Gastroesophageal sphincter (tissue), 4 donors: ENCODE measurements around the gene CIRBP. TPM values are rescaled to one million over a fixed set of nuclear protein-coding genes. Genes with fewer than 3 reads are reported as not detected.

Source experiments
- ATAC-seq: fragments of 150-250 bp; one replicate; pipeline ENCODE4 v1.9.1; 2016; ENCODE audit warnings: mild to moderate bottlenecking, moderate library complexity
- H3K27ac ChIP-seq, 4 donors: fragments of 200-600 bp; sonication (generic) in 3 of 4; 1 replicate in 3 of 4; 2 replicates in 1 of 4; pipeline ENCODE4 v1.5.1; 2016 to 2019
- H3K27me3 ChIP-seq: fragments of 200-600 bp; sonication (generic); one replicate; pipeline ENCODE4 v1.5.1; 2019
- H3K36me3 ChIP-seq, 2 donors: fragments of 200-600 bp; sonication (generic); one replicate each; pipeline ENCODE4 v1.5.1; 2019; ENCODE audit warnings: control low read depth in 1 of 2
- H3K4me1 ChIP-seq, 3 donors: fragments of 200-600 bp; sonication (generic); 1 replicate in 2 of 3; 2 replicates in 1 of 3; pipeline ENCODE4 v1.5.1; 2016 to 2019; ENCODE audit warnings: control low read depth in 2 of 3
- H3K4me3 ChIP-seq, 2 donors: fragments of 200-600 bp; sonication (generic); one replicate each; pipeline ENCODE4 v1.5.1; 2019; ENCODE audit warnings: mild to moderate bottlenecking in 1 of 2, moderate library complexity in 1 of 2
- H3K9me3 ChIP-seq, 3 donors: fragments of 200-600 bp; sonication (generic); one replicate each; pipeline ENCODE4 v1.5.1; 2017 to 2019; ENCODE audit warnings: control low read depth in 2 of 3
- CTCF ChIP-seq, 4 experiments: fragments of 200-600 bp in 2 of 4; fragments of 450-650 bp in 2 of 4; sonication (generic) in 1 of 4; IDR thresholded peaks; one replicate each; pipeline ENCODE4 v1.5.1; 2017 to 2019; ENCODE audit warnings: antibody characterized with exemption in 4 of 4, mild to moderate bottlenecking in 2 of 4, moderate library complexity in 2 of 4
- EP300 ChIP-seq: sonication (generic); formaldehyde crosslinking; IDR thresholded peaks from one replicate; pipeline ENCODE4 v1.6.1; 2017; ENCODE audit warnings: antibody characterized with exemption, mild to moderate bottlenecking
- POLR2A ChIP-seq, 2 donors: fragments of 450-650 bp; IDR thresholded peaks; one replicate each; pipeline ENCODE4 v1.6.1; 2017; ENCODE audit warnings: antibody characterized with exemption in 2 of 2, mild to moderate bottlenecking in 2 of 2, moderate library complexity in 1 of 2
- POLR2AphosphoS5 ChIP-seq: sonication (generic); formaldehyde crosslinking; IDR thresholded peaks from one replicate; pipeline ENCODE4 v1.6.1; 2017; ENCODE audit warnings: antibody characterized with exemption
- WGBS, 2 donors: methylation state at CpG; one replicate each; pipeline ENCODE4 v1.1.5; 2018; ENCODE audit warnings: low coverage in 1 of 2; 5-methylcytosine and 5-hydroxymethylcytosine counted together
- total RNA-seq, 4 donors: library from RNA; depleted of rRNA; stranded (reverse); fragments of >200 nt; gene quantifications; one replicate each; pipeline ENCODE4 v1.1.0, GENCODE V29; 2016

CIRBP gene
- total RNA-seq, 4 donors from 2014 or later = 350 to 708 (median 559) TPM

- Histone ChIP-seq H3K4me1 (peaks cover 8 to 90% (median 57%) of the 10 kb centered on the region in 3 donors), H3K36me3 (no peaks in the 10 kb centered on the region), H3K27me3 (peaks cover 14% of the 10 kb centered on the region), H3K9me3 (no peaks in the 10 kb centered on the region), H3K4me3 (peak overlapping the region in 1 of 2 donors; percentile 97), H3K27ac (peak overlapping the region; percentile 78 to 100 (median 95))
- TF ChIP-seq EP300 (no peak), POLR2AphosphoS5 (no peak), POLR2A (IDR thresholded peaks at IDR 0.05) (no peak), CTCF (IDR thresholded peaks at IDR 0.05) (no peak)
- ATAC-seq = no peak
- WGBS, 2 donors = 55 to 65% methylated on average over 7 to 8 of the region's 15 CpGs
Observed at GRCh38 chr19:1240925-1241324, 28.2 kb upstream of the CIRBP start.

GRCh38 chr19:1241417-1242095 lies 27.6 kb upstream of the CIRBP start, which contains the start of gene ATP5F1D:
ATP5F1D (plus strand) TSS chr19:1241751; CDS start chr19:1241851, 100 bp downstream.
- H3K36me3 ChIP-seq = no peaks in the 10 kb centered on the region
- peak within 1 kb of the TSS; percentile 80 to 100 (median 97) for H3K27ac ChIP-seq
- WGBS, 2 donors = 0% methylated on average over 1 to 7 of the region's 79 CpGs
- TF ChIP-seq CTCF (IDR thresholded peaks at IDR 0.05) (peak in 1 of 4 experiments; percentile 10), POLR2A (IDR thresholded peaks at IDR 0.05) (peak; percentile 64 to 75), POLR2AphosphoS5 (peak; percentile 68), EP300 (no peak)
- peak; percentile 74 for ATAC-seq
- peaks cover 8 to 91% (median 64%) of the 10 kb centered on the region in 3 donors for H3K4me1 ChIP-seq
- H3K9me3 ChIP-seq = no peaks in the 10 kb centered on the region
- peak within 1 kb of the TSS; percentile 79 to 97 for H3K4me3 ChIP-seq
- peaks cover 8% of the 10 kb centered on the region for H3K27me3 ChIP-seq

- no peak for TF ChIP-seq EP300
- TF ChIP-seq POLR2A (IDR thresholded peaks at IDR 0.05) = no peak
- TF ChIP-seq POLR2AphosphoS5 = peak; percentile 70
- peak in 3 of 4 experiments; percentile 98 to 99 (median 99) for TF ChIP-seq CTCF (IDR thresholded peaks at IDR 0.05)
- WGBS, 2 donors = no CpG with 5 or more reads among the region's 33 CpGs
- H3K36me3 ChIP-seq = no peaks in the 10 kb centered on the region
- peak; percentile 28 for ATAC-seq
- H3K27me3 ChIP-seq = no peaks in the 10 kb centered on the region
- peak overlapping the region in 1 of 2 donors; percentile 35 for H3K4me3 ChIP-seq
- H3K4me1 ChIP-seq = peaks cover 8 to 87% (median 65%) of the 10 kb centered on the region in 3 donors
- H3K9me3 ChIP-seq = no peaks in the 10 kb centered on the region
- H3K27ac ChIP-seq = peak overlapping the region; percentile 79 to 100 (median 98)
Observed at GRCh38 chr19:1243768-1244692, 25.1 kb upstream of the CIRBP start.

- no peak for TF ChIP-seq EP300
- TF ChIP-seq POLR2AphosphoS5 = peak; percentile 75
- no peak for TF ChIP-seq POLR2A (IDR thresholded peaks at IDR 0.05)
- TF ChIP-seq CTCF (IDR thresholded peaks at IDR 0.05) = no peak
- H3K36me3 ChIP-seq = no peaks in the 10 kb centered on the region
- H3K4me1 ChIP-seq = peaks cover 8 to 83% (median 65%) of the 10 kb centered on the region in 3 donors
- peak overlapping the region; percentile 2 to 35 for H3K4me3 ChIP-seq
- H3K27ac ChIP-seq = peak overlapping the region; percentile 79 to 100 (median 98)
- no peak for ATAC-seq
- no peaks in the 10 kb centered on the region for H3K27me3 ChIP-seq
- no CpG with 5 or more reads among the region's 31 CpGs for whole genome bisulfite sequencing, 2 donors
- H3K9me3 ChIP-seq = no peaks in the 10 kb centered on the region
Observed at GRCh38 chr19:1244693-1245451, 24.3 kb upstream of the CIRBP start.
